A204.1 (cell line): ENCODE results near the gene FOXK2.
"Not testable (repeated sequence)": the region's sequence is repeated elsewhere in the genome, so short reads cannot be mapped to it uniquely, and the experiment has no call there.

Experiments used
- FAIRE-seq: peaks from 2 replicates; lab custom pipeline; 2012; peaks lifted over from hg19 to GRCh38; lab: Jason Lieb, UNC

Gene FOXK2

DNA sequence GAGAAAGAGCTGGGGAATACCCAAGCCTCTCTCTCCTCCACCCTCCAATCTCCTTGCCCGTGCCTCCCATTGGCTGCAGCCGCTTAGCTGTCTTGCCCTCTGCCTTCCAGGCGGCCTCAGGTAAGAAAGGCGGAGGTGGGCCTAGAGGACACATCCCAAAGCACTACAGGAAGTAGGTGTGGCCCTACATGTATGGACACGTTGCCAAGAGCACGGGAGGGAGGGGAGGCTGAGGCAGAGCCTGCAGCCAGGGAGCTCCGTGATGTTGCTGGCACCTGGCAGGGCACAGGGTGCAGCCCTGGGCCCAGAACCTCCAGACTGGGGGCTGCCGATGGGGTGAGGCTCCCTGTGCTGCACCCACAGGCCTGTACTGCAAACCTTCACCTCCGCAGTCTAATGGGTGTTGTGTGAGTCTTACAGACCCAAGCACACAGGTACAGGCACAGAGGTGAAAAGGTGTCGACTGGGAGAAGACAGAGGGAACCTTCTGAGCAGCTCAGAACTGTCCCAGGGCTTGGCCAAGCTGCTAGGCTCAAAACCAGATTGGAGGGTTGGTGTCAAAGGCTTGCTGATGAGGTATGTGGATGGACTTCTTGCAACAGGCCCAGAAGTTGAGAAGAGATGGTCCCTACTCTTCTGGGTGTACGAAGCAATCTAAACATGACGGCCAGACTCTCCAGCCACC is 23.5 kb upstream of the FOXK2 start:
- FAIRE-seq: no peak

DNA sequence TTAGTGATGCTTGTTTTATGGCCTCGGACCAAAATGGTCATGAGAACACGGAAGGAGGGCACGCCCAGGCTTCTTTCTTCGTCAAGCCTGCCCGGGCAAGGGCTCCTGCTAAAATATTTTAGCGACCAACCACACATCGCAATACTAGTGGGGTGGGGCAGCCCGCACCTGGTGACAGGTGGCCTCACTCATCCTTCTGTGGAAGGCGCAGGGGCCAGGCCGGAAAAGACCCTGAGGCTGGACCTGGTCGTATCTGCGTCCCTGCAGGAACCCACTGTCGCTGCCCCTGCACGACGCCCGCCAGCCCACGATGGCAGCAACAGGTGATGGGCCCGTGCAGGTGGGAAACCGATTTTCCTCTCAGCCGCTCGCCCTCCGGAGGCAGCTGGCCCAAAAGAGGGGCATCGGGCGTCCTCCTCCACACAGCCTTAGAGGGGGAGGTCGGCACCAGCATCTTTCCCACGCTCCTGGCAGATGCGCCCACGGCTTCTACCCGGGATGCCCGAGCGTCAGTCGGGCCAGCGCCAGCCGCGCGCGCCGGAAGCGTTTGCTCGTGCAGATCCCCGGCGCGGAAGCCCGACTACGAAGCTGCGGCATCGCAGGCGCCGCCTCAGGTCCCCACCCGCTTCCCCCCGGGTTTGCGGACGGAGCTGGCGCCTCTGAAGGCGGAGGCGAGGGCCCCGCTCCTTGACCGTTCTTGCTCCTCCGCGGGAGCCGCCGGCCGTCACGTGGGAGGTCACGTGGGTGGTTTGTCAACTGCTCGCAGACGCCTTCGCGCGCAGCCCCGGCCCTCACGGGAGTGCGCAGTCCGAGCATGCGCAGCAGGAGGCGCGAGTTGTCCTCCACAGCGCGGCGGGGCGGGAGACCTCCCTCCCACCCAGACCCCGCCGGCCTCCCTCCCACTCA is 22.8 kb upstream of the FOXK2 start:
- FAIRE-seq: no peak

DNA sequence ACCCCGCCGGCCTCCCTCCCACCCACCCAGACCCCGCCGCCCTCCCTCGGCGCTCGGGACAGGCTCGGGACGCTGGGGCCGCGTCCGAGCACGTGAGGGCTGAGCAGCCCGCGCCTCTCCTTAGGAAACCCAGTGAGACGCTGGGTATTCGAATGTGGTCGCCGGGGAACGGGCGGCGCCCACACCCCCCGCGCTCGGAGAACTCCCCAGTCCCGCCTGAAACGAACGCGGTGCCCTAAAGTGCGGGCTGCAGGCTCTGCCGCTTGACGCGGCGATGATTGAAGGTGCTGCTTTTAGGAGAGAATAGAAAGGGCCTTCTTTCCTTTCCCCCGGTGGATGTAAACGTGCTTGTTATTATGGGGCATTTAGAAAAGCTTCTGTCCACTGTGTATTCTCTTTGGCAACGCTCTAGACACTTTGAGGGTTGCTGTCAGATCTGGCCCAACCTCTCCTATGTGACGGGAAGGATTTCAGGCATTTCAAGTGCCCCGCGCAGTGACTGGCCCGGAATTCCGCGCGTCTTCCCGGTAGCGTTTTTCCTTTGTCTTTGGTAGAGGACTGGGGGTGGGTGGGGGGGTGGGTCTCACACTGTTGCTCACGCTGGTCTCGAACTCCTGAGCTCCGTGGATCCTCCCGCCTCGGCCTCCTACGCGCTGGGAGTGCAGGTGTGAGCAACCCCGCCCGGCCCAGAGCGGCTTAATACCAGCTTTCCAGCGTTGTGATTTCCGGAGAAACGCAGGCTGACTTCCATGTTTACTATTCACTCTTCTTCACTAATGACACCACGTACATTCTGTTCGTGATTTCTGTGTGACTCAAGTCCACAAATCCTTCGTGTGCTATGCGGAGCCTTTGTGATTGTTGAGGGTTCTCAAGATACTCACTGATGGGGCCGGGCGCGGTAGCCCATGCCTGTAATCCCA is 21.8 kb upstream of the FOXK2 start:
- no peak for FAIRE-seq

DNA sequence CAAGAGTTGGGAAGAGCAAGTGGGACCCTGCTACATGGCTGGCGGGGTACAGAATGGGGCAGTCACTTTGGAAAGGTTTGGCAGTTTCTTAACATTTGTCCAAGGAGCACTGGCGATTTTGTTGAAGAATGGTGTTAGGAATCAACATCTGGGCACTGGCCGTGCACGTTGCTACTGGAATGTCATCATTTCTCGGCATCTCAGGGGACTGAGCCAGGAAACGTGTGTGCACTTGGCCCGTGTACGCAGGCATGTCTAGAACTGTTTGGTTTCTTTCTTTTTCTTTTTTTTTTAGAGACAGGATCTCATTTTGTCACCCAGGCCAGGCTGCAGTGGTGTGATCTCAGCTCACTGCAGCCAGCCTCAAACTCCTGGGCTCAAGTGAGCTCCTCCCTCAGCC is 17.3 kb upstream of the FOXK2 start:
- no peak for FAIRE-seq

DNA sequence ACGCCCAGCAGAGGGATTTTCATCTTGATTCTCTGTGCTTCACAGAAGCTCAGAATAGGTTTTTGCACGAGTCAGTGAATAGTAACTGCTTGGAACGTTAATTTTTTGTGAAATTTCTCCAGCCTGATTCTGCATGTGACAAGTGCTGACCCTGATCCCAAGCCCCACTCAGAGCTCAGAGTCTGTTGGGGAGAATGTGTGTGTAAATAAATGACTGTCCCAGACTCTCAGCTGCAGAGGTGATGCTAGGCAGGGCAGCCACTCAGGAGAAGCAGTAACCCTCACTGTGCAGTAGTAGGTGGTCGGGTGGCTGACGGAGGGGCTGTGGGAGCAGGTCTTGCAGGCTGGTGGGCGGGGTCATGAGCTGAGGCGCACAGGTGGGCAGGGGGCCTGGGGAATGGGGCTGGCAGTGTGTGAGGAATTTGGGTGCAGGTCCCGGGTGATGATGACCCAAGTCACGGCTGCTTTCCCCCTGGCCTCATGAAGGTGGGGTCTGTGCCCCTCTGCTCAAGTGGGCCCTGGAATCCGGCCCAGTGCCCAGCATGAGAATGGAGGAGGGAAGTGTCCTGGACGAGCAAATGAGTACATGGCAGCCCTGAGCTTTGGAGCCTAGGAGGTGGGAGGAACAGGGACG is 16.3 kb upstream of the FOXK2 start:
- FAIRE-seq: no peak

DNA sequence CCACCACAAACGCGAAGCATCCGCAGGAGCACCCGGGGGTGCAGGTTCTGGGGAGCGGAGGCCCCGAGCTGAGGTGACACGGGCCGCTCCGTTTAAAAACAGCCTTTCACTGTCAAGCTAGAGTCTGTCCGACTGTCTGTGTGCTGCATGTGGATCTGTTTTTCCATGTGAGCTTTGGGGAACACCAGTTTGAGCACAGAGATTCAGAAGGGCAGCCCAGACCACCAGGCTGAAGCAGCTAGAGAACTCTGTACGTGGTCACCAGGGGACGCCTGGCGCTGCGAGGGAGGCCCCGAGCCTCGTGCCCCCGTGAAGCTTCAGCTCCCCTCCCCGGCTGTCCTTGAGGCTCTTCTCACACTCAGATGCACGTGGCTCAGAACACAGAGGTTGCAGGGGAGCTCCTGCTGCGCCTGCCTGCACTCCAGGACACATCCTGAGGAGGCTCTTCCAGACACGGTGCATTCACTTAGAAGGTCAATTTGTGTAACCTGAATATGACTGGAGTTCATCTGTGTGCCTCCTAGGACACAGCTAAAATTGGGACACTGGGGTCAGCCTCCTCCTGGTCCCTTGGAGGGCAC is 15.7 kb upstream of the FOXK2 start:
- FAIRE-seq: no peak

DNA sequence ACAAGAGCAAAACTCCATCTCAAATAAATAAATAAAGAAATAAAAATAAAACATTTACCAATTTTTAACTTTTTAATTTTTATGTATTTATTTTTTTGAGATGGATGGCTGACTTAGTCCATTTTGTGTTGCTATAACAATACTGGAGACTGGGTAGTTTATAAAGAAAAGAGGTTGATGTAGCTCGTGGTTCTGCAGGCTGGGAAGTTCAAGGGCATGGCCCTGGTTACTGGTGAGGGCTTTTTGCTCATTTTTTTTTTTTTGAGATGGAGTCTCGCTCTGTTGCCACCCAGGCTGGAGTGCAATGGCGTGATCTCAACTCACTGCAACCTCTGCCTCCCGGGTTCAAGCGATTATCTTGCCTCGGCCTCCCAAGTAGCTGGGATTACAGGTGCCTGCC is 14.2 kb upstream of the FOXK2 start:
- FAIRE-seq: no peak

DNA sequence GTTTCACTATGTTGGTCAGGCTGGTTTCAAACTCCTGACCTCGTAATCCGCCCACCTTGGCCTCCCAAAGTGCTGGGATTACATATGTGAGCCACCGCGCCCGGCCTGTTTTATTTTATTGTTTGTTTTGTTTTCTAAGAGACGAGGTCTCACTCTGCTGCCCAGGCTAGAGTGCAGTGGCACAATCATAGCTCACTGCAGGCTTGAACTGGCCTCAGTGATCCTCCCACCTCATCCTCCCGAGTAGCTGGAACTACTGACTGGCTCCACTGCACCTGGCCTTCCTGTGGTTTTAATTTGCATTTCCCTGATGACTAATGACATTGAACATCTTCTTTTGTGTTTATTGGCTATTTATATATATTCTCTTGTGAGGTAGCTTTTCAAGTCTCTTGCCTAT is 13.1 kb upstream of the FOXK2 start:
- not testable (repeated sequence) for FAIRE-seq

DNA sequence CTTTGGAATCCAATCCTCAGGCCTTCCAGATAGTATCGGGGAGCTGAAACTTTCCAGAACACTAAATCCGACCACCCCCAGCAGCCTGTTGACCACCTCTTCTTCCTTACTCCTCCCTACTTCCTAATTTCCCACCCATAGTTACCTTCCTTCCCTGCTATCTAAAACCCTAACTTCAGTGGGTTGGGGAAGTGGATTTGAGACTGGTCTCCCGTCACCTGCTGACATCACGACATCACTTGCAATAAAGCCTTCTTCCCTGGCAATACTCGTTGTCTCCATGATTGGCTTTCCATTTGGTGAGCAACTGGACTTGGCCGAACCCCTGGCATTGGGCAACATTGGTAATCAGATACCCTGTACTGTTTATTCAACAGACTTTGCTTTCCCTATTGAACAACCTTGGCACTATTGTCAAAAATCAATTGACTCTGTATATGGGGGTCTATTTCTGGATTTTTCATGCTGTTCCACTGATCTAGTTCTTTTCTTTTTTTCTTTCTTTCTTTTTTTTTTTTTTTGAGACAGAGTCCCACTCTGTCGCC is 11.8 kb upstream of the FOXK2 start:
- FAIRE-seq: no peak

DNA sequence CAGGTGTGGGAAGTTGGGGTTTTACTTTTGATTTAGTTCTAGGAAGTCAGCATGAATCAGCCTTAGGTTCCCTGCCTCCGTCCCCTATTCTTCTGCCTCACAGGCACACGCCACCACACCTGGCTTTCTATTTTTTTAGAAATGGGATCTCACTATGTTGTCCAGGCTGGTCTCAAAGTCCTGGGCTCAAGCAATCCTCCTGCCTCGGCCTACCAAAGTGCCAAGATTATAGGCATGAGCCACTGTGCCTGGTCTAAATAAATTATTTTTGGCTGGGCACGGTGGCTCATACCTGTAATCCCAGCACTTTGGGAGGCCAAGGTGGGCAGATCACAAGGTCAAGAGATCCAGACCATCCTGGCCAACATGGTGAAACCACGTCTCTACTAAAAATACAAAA is 7.9 kb upstream of the FOXK2 start:
- not testable (repeated sequence) for FAIRE-seq

DNA sequence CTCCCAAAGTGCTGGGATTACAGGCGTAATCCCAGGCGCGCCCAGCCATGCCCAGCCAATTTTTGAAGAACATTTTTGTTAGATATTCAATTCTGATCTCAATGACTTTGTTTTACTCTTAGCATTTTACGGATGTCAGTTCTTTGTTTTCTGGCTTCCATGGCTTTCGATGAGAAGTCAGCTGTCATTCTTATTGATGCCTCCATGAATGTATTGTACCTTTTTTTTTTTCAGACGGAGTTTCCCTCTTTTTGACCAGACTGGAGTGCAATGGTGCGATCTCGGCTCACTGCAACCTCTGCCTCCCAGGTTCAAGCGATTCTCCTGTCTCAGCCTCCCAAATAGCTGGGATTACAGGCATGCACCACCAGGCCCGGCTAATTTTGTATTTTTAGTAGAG is 5.7 kb upstream of the FOXK2 start:
- FAIRE-seq: not testable (repeated sequence)

DNA sequence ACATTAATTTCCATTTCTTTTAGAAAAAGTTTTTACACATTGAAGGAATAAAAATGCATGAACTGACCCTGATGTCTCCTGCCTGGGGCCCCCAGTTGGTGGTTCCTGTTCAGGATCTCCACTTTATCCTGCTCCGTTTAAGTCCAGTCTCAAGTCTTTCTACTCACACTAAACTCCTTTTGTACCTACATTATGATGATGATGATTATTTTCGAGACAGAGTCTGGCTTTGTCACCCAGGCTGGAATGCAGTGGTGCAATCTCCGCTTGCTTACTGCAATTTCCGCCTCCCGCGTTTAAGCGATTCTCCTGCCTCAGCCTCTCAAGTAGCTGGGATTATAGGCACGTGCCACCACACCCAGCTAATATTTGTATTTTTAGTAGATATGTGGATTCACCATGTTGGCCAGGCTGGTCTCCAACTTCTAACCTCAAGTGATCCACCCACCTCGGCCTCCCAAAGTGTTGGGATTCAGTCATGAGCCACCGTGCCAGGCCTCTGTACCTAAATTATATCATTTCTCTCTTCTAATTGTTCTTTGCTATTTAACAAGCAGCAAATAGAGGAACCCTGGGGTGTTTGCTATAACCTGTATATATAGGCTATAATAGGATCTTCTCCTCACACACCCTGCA is 2.2 kb upstream of the FOXK2 start:
- FAIRE-seq: no peak

DNA sequence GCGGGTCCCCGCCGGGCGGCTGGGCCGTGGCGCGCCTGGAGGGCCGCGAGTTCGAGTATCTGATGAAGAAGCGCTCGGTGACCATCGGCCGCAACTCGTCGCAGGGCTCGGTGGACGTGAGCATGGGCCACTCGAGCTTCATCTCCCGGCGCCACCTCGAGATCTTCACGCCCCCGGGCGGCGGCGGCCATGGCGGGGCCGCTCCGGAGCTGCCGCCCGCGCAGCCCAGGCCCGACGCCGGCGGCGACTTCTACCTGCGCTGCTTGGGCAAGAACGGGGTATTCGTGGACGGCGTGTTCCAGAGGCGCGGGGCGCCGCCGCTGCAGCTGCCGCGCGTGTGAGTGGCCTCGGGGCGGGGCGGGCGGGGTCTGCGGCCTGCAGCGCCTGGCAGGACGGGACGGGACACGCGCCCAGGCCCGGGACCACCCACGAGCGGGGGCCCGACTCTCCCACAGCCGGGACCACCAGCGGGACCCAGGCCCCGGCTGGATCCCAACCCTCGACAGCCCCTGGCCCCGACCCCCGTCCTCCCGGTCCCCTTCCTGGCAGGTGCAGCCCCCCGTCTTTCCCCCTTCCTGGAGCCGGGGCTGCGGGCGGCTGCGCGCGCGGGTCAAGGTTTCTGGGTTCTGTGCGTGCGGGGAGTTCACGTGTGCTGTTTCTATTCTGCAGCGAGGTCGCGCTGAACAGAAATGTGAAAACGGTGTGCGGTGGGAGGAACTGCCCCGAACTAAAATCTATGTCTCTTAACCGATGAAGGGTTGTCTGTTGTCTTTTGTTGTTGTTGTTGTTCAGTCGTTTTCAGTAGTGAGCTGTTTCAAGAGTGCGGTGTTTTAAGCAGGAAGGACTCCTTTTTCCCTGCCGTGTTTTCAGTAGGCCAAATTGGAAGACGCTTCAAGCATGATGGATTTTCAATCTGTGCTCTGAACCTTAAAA is 705 bp downstream of the FOXK2 start:
- FAIRE-seq: no peak

DNA sequence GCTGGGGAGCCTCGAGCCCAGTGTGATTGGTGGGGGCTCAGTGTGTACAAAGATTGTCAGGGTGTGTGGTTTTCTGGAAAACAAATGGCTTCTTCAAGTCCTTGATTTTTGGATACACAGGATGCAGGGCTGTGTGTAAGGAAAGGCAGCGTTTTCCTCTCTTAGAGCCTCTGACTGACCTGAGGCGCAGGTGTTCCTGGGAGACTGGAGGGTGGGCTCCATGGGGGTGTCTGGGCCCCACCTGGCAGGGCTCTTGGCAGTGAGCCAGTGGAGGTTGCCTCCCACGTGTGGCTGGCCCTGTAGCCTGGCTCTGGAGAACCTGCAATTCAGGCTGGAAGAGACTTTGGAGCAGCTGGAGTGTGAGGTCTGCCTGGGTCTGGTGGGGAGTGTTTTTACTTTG is 5.0 kb downstream of the FOXK2 start:
- FAIRE-seq: no peak

DNA sequence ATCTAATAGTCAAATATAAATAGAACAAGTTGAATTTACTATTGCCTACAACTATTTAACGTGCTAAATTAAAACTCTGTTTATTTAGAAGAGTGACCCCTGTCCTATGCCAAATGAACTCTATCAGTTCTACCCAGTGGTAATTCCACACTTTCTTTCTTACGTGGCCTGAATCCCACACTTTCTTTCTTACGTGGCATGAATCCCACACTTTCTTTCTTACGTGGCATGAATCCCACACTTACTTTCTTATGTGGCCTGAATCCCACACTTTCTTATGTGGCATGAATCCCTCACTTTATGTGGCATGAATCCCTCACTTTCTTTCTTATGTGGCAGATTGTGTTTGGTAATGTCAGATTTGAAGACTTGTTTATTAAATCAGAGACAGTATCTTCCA is 6.2 kb downstream of the FOXK2 start:
- no peak for FAIRE-seq

DNA sequence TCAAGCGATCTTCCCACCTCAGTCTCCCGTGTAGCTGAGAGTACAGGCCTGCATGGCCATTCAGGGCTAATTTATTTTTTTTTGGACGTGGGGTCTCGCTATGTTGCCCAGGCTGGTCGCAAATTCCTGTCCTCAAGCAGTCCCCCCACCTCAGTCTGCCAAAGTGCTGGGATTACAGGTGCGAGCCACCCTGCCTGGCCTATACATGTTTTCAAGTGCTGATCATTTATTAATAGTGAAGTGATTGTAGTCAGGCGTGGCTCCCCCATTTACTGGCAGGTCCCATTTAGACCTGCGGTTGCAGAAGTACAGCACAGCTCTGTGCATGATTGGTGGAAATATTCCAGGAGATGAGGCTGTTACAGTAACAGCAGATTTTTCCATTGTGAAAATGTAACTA is 8.4 kb downstream of the FOXK2 start:
- FAIRE-seq: no peak

DNA sequence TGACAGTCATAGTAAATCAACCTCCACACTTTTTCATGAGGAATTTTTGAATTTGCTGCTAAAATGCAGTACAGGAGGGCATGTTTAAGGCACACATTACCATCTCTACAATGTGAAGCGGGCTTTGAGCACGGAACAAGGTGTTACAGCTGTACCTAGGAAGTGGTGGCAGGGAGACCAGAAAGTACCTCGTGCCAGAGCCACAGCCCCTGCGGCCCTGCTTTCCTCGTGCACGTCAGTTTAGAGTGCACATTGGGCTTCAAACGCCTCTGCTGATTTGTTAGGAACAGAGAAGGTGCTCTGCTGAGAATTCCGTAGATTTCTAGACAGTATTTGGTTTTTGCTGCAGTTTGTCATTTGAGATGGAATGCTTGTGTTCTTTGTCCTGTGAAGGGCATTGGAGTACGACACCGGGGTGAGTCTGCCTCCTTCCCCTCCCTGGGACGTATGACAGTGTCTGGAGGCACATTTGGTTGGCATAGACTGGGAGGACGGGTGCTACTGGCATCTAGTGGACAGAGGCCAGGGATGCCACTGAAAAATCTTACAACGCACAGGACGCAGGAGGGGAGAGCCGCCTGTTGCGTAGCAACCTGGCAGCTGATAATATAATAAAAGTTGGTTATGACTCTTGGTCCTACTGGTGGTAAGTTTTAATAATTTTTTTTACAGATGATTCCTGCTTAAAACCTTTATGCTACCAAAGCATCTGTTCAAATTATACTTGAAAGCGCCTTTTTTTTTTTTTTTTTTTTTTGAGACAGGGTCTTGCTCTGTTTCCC is 9.1 kb downstream of the FOXK2 start:
- FAIRE-seq: no peak

DNA sequence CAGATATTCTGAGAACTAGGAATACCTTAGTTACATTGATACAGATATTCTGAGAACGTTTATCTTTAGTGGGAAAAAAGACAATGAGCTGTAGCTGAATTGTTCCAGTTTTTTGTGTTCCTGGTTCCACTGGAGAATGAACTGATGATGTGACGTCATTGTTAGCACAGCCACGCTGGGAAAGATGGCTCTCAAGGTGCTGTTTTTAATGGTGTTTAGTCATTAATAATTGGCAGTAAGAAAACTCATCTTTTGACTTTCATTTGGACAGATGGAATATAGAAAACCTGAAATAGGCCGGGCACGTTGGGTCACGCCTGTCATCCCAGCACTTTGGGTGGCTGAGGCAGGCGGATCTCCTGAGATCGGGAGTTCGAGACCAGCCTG is 10.4 kb downstream of the FOXK2 start:
- no peak for FAIRE-seq

DNA sequence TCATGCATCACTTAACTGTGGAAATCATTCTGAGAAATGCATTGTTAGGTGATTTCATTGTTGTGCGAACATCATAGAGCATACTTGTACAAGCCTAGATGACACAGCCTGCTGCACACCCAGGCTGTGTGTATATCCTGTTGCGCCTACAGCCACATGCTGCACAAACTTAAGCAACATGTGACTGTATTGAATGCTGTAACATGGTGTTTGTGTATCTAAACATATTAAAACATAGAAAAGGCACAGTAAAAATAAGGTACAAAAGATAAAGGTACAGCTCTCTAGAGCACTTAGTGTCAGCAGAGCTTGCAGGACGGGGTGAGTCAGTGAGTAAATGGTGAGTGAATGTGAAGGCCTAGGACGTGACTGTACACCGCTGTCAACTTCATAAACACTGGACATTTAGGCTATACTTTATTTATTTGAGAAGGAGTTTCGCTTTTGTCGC is 11.9 kb downstream of the FOXK2 start:
- FAIRE-seq: no peak
